DOHH2 (cell line): ENCODE results near the gene SETD6.

ENCODE experiments used
- H3F3A ChIP-seq: fragments of 200-600 bp; sonication (generic), shearing (Covaris generic); 2 replicates; pipeline ENCODE4 v1.6.0; 2016; ENCODE audit warnings: antibody characterized with exemption, mild to moderate bottlenecking; ENCODE audit not compliant: control insufficient read depth, insufficient read depth
- H3K27ac ChIP-seq: fragments of 200-600 bp; sonication (generic); 2 replicates; pipeline ENCODE4 v1.5.1; 2014; ENCODE audit warnings: low read depth, mild to moderate bottlenecking, low read length, moderate library complexity
- H3K27me3 ChIP-seq: fragments of 200-600 bp; sonication (generic); 2 replicates; pipeline ENCODE4 v1.6.1; 2014; ENCODE audit warnings: mild to moderate bottlenecking, low read length, mixed read lengths; ENCODE audit not compliant: control insufficient read depth
- H3K36me3 ChIP-seq: fragments of 200-600 bp; sonication (generic); 2 replicates; pipeline ENCODE4 v1.6.1; 2014; ENCODE audit warnings: mild to moderate bottlenecking, low read length, moderate library complexity, mixed read lengths; ENCODE audit not compliant: control insufficient read depth
- H3K4me1 ChIP-seq: fragments of 200-600 bp; sonication (generic); 2 replicates; pipeline ENCODE4 v1.6.1; 2014; ENCODE audit warnings: mild to moderate bottlenecking, low read length, mixed read lengths; ENCODE audit not compliant: control insufficient read depth
- H3K4me2 ChIP-seq: fragments of 200-600 bp; sonication (generic); 2 replicates; pipeline ENCODE4 v1.6.0; 2014; ENCODE audit warnings: mild to moderate bottlenecking, low read length, moderate library complexity
- H3K4me3 ChIP-seq: fragments of 200-600 bp; sonication (generic); 2 replicates; pipeline ENCODE4 v1.5.1; 2014; ENCODE audit warnings: mild to moderate bottlenecking, low read length, mixed read lengths
- H3K79me2 ChIP-seq: fragments of 200-600 bp; sonication (generic); 2 replicates; pipeline ENCODE4 v1.6.1; 2014; ENCODE audit warnings: mild to moderate bottlenecking, low read length, mixed read lengths; ENCODE audit not compliant: control insufficient read depth
- H3K9me2 ChIP-seq: fragments of 200-600 bp; sonication (generic); replicated peaks from 2 replicates; pipeline ENCODE4 v1.6.1; 2014; ENCODE audit warnings: mild to moderate bottlenecking, low read length, mixed read lengths; ENCODE audit not compliant: control insufficient read depth
- H3K9me3 ChIP-seq: fragments of 200-600 bp; sonication (generic); 2 replicates; pipeline ENCODE4 v1.6.1; 2014; ENCODE audit warnings: antibody characterized with exemption, low read length, mixed read lengths; ENCODE audit not compliant: control insufficient read depth, insufficient read depth
- H4K20me1 ChIP-seq: fragments of 200-600 bp; sonication (generic); 2 replicates; pipeline ENCODE4 v1.6.0; 2014; ENCODE audit warnings: low read depth, mild to moderate bottlenecking, antibody characterized with exemption, low read length, moderate library complexity; ENCODE audit not compliant: control insufficient read depth, insufficient read depth
- EZH2phosphoT487 ChIP-seq: fragments of 200-600 bp; sonication (generic); IDR thresholded peaks from 2 replicates; pipeline ENCODE4 v1.6.1; 2017; ENCODE audit warnings: borderline replicate concordance, mild to moderate bottlenecking, antibody characterized with exemption, low read length, moderate library complexity, mixed read lengths
- TF ChIP-seq, protein P1 (sequence below): fragments of 200-600 bp; sonication (generic); IDR thresholded peaks from one replicate; pipeline ENCODE4 v1.5.1; 2014; ENCODE audit warnings: antibody characterized with exemption, mild to moderate bottlenecking, low read depth, low read length; ENCODE audit not compliant: poor library complexity, severe bottlenecking

Gene SETD6

DNA sequence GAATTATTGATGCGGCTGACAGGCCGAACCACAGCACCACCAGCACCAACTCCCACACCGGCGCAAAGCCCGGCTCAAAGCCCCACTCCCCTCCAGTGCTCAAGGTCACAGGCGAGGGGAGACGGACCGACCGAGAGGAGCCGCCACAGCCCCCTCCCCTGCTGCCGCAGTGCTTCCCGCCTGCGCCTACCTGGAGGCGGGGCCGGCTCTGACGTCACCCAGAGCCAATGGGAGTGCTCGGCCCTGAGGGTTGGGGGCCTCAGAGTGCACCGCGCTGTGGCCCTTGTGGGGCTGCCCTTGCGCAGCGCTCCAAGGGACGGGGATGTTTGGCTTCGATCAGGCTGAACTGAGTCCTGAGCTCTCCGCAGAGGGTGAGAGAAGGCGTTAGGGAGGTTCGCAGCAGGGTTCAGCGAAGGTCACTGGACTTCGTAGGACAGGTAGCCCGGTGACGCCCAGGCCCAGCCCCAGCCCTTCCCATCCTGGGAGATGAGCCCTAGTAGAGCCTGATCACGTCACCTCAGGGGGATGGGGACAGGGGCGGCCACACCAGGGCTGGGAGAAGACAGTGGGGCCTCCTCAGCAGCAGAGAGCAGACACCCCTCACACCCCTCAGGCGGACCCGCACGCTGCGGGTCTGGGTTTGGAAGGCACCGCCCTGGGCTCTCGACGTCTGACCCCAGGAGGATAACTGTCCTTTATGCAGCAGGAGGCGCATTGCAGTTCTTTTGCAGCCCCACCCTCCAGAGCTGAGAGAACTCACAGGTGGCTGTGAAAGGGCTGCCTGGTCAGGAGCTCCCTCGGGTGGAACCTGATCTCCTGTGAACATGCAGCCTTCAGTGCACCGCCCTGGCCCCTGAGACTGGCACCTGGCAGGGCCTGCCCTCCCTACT lies 13.8 kb upstream of the SETD6 start:
- no peaks in the 10 kb centered on the region for H3K79me2 ChIP-seq
- H3K36me3 ChIP-seq, result no peaks in the 10 kb centered on the region
- no peak for TF ChIP-seq EZH2phosphoT487
- TF ChIP-seq, protein P1, sequence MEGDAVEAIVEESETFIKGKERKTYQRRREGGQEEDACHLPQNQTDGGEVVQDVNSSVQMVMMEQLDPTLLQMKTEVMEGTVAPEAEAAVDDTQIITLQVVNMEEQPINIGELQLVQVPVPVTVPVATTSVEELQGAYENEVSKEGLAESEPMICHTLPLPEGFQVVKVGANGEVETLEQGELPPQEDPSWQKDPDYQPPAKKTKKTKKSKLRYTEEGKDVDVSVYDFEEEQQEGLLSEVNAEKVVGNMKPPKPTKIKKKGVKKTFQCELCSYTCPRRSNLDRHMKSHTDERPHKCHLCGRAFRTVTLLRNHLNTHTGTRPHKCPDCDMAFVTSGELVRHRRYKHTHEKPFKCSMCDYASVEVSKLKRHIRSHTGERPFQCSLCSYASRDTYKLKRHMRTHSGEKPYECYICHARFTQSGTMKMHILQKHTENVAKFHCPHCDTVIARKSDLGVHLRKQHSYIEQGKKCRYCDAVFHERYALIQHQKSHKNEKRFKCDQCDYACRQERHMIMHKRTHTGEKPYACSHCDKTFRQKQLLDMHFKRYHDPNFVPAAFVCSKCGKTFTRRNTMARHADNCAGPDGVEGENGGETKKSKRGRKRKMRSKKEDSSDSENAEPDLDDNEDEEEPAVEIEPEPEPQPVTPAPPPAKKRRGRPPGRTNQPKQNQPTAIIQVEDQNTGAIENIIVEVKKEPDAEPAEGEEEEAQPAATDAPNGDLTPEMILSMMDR, result no peak
- H3K9me3 ChIP-seq, result no peaks in the 10 kb centered on the region
- H3K4me3 ChIP-seq, result peak overlapping the region; percentile 63
- peaks cover 4% of the 10 kb centered on the region; the same call in 1 of the 2 replicates for H4K20me1 ChIP-seq
- 0 out of 2 replicates have a peak, but pooled peaks cover 3% of the 10 kb centered on the region for H3F3A ChIP-seq
- peaks cover 26% of the 10 kb centered on the region for H3K27me3 ChIP-seq
- no peak overlapping the region for H3K27ac ChIP-seq
- H3K9me2 ChIP-seq, result no peaks in the 10 kb centered on the region
- peak overlapping the region; percentile 80 for H3K4me2 ChIP-seq
- H3K4me1 ChIP-seq, result peaks cover 20% of the 10 kb centered on the region

DNA sequence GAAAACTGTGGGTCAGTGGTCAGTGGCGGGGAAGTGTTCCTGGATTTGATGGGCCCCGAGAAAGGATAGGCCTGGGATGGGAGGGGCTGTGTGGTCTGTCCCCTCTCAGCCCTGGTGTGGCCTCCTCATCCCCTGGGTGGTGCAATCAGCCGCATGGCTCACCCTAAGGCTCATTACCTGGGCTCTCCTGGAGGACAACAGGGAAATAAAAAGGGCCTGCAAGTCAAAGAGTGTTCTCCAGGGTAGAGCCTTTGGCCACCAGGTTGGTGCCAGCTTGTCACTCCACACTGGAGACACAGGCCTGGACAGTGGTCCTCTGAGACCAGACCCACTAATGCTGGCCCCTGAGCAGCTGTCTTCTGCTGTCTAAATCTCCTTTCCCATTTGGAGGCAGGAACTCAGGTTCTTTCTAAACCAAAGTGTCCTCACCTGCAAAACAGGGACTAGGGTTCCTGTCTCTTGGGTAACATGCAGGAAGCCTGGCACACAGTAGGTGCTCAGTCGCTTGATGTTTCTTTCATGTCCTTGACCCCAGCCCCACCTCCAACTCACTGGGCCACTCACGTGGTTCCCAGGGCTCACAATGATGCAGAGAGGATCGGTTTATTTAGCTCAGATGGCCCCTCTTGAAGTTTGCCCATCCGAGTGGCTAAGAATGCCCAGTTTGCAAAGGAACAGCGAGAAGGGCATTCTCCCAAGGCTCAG lies 12.9 kb upstream of the SETD6 start:
- Histone ChIP-seq H3K4me2 (no peak overlapping the region), H3K4me3 (no peak overlapping the region), H3K4me1 (peaks cover 25% of the 10 kb centered on the region), H3K79me2 (no peaks in the 10 kb centered on the region), H3F3A (no peaks in the 10 kb centered on the region), H3K36me3 (no peaks in the 10 kb centered on the region), H3K27me3 (peaks cover 24% of the 10 kb centered on the region), H3K27ac (no peak overlapping the region), H4K20me1 (peaks cover 4% of the 10 kb centered on the region; the same call in 1 of the 2 replicates), H3K9me2 (no peaks in the 10 kb centered on the region), H3K9me3 (no peaks in the 10 kb centered on the region)
- TF ChIP-seq, protein P1, result no peak
- no peak for TF ChIP-seq EZH2phosphoT487

DNA sequence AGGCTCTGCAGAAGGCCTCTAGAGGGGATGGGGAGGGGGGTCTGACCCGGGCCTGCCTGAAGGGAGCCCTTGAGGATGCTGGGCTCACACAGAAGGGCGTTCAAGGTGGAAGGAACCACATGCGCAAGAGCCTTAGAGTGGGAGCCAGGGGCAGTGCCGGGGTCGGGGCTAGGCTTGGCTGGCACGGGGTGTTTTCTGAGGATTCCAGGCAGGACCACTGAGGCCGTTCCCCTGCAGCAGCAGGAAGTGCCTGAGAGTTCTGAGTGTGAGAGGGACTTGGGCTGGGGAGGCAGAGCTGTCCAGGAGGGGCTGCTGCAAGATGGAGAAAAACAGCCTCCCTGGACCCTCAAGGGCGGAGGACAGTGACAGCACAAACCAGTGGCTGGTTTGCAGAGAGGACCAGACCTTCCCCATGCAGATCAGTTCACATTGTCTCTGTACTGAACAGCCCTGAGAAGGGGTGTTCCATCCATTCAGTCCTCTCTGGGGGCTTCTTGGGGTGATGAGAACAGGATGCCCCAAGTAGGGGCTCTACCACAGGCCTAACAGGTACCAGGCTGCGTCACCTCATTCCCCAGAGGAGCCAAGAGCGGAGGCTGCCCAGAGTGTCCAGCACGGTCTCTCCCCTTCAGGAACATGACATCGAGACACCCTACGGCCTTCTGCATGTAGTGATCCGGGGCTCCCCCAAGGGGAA lies 12.0 kb upstream of the SETD6 start:
- Histone ChIP-seq H3F3A (no peaks in the 10 kb centered on the region), H3K9me3 (no peaks in the 10 kb centered on the region), H4K20me1 (peaks cover 4% of the 10 kb centered on the region; the same call in 1 of the 2 replicates), H3K4me2 (no peak overlapping the region), H3K79me2 (no peaks in the 10 kb centered on the region), H3K27me3 (peaks cover 24% of the 10 kb centered on the region), H3K36me3 (no peaks in the 10 kb centered on the region), H3K27ac (no peak overlapping the region), H3K9me2 (no peaks in the 10 kb centered on the region), H3K4me1 (peaks cover 26% of the 10 kb centered on the region), H3K4me3 (no peak overlapping the region)
- no peak for TF ChIP-seq EZH2phosphoT487
- TF ChIP-seq, protein P1, result no peak
